Measurements from ENCODE around the gene KNL1.

The KNL1 gene

GRCh38 chr15:40564591-40565332 lies 29.3 kb upstream of the KNL1 start, which contains the start of gene CCDC32:
Gene CCDC32, minus strand, starts transcription at chr15:40565042. Its CDS starts 2,027 bp downstream, at chr15:40563015.
- Histone ChIP-seq H3K4me3 (ENCODE audit: low read depth, low read length) (peak within 1 kb of the TSS; percentile 77), H3K36me3 (ENCODE audit: control insufficient read depth in 2 of 2, insufficient read depth in 1 of 2, low read length in 2 of 2) (peaks cover 0 to 16% of the 10 kb centered on the region in 2 experiments; a peak in 1 of 3 replicates), H3K4me1 (ENCODE audit: control insufficient read depth, insufficient read depth, low read length) (peaks cover 4% of the 10 kb centered on the region; the same call in 1 of the 2 replicates), H3K9me3 (ENCODE audit: control insufficient read depth, insufficient read depth, low read depth, low read length) (no peaks in the 10 kb centered on the region), H3K27ac (ENCODE audit: extremely low read depth, low read depth, low read length) (peak within 1 kb of the TSS; percentile 8; the same call in 1 of the 2 replicates)
- ChIA-PET CTCF (interaction anchor here (1.4 to 1.5 kb wide), 2 partner anchors 25 to 58 kb away, joined by 5 to 6 read pairs; no protein-coding TSS in a partner anchor), POLR2A (interaction anchor here (0.6 to 1.4 kb wide), 9 partner anchors 20 to 360 kb away, joined by 3 to 9 read pairs (median 3); partner anchors contain the start of genes INAFM2 and RAD51)
- TF ChIP-seq ZSCAN23 (tag by site-specific recombination; IDR thresholded peaks at IDR 0.05) = 0 out of 2 replicates have a peak, but pooled peaks have one; percentile 24
- no peak for TF ChIP-seq OSR2 (tag by site-specific recombination; IDR thresholded peaks at IDR 0.05)
- no peak for TF ChIP-seq RBAK (tag by site-specific recombination; IDR thresholded peaks at IDR 0.05)
- TF ChIP-seq ZNF112 (tag by site-specific recombination; IDR thresholded peaks at IDR 0.05) = no peak
- TF ChIP-seq KLF7 (tag by site-specific recombination; IDR thresholded peaks at IDR 0.05; ENCODE audit: borderline replicate concordance) = no peak
- no peak for TF ChIP-seq HOXD13 (CRISPR knock-in tag; IDR thresholded peaks at IDR 0.05; ENCODE audit: borderline replicate concordance)
- TF ChIP-seq ZNF473 (tag by site-specific recombination; IDR thresholded peaks at IDR 0.05) = no peak
- TF ChIP-seq ZNF514 (tag by site-specific recombination; IDR thresholded peaks at IDR 0.05) = no peak
- no peak for TF ChIP-seq ZNF146 (tag by site-specific recombination; IDR thresholded peaks at IDR 0.05)
- TF ChIP-seq ZNF626 (tag by site-specific recombination; IDR thresholded peaks at IDR 0.05) = no peak
- no peak for TF ChIP-seq TRIM28 (IDR thresholded peaks at IDR 0.05; ENCODE audit: borderline replicate concordance, low read length)
- no peak for TF ChIP-seq ZNF174 (tag by site-specific recombination; IDR thresholded peaks at IDR 0.05)
- peak; percentile 94 for TF ChIP-seq ZNF366 (tag by site-specific recombination; conservative IDR thresholded peaks at IDR 0.05)
- TF ChIP-seq ZNF660 (tag by site-specific recombination; IDR thresholded peaks at IDR 0.05) = no peak
- no peak for TF ChIP-seq ZNF768 (tag by site-specific recombination; IDR thresholded peaks at IDR 0.05)
- TF ChIP-seq ZXDB (tag by site-specific recombination; IDR thresholded peaks at IDR 0.05) = no peak
- no peak for TF ChIP-seq ZNF544 (tag by site-specific recombination; IDR thresholded peaks at IDR 0.05)
- TF ChIP-seq KLF17 (tag by site-specific recombination; IDR thresholded peaks at IDR 0.05) = no peak
- TF ChIP-seq ZNF202 (tag by site-specific recombination; IDR thresholded peaks at IDR 0.05; ENCODE audit: borderline replicate concordance) = no peak
- no peak for TF ChIP-seq ZNF830 (tag by site-specific recombination; IDR thresholded peaks at IDR 0.05; ENCODE audit: low read depth)
- no peak for TF ChIP-seq ZNF16 (tag by site-specific recombination; IDR thresholded peaks at IDR 0.05; ENCODE audit: low read depth)
- TF ChIP-seq ZNF10 (tag by site-specific recombination; IDR thresholded peaks at IDR 0.05) = no peak
- no peak for TF ChIP-seq ZBTB44 (tag by site-specific recombination; IDR thresholded peaks at IDR 0.05)
- TF ChIP-seq ZNF335 (tag by site-specific recombination; conservative IDR thresholded peaks at IDR 0.05) = peak; percentile 90
- peak; percentile 43; the same call in 1 of the 2 replicates for TF ChIP-seq ZNF449 (tag by site-specific recombination; IDR thresholded peaks at IDR 0.05)
- no peak for TF ChIP-seq ZNF2 (tag by site-specific recombination; IDR thresholded peaks at IDR 0.05)
- TF ChIP-seq ZNF558 (tag by site-specific recombination; IDR thresholded peaks at IDR 0.05) = no peak
- no peak for TF ChIP-seq PRDM6 (tag by site-specific recombination; IDR thresholded peaks at IDR 0.05)
- TF ChIP-seq REST (tag by site-specific recombination; IDR thresholded peaks at IDR 0.05) = no peak
- TF ChIP-seq ZBTB17 (tag by site-specific recombination; IDR thresholded peaks at IDR 0.05) = peak; percentile 72

Data from HEK293 (cell line).